A549 (cell line): ENCODE data around the gene PKNOX1.
"Not testable (repeated sequence)": the region's sequence is repeated elsewhere in the genome, so short reads cannot be mapped to it uniquely, and the experiment has no call there.

Experiments
- CTCF ChIP-seq: fragments of >200 bp; sonication (Bioruptor Twin); formaldehyde crosslinking; IDR thresholded peaks from 3 replicates; pipeline ENCODE4 v1.5.1; 2016
- EP300 ChIP-seq, 2 experiments: fragments of >200 bp; sonication (Bioruptor Twin); formaldehyde crosslinking; IDR thresholded peaks; 2 replicates in 1 of 2; 3 replicates in 1 of 2; pipeline ENCODE4 v1.6.1; 2016 to 2017
- MAX ChIP-seq: IDR thresholded peaks from 2 replicates; pipeline ENCODE4 v1.6.1; 2012
- POLR2A ChIP-seq: IDR thresholded peaks from 2 replicates; pipeline ENCODE4 v1.6.1; 2012; ENCODE audit warnings: mild to moderate bottlenecking, low read length

- TF ChIP-seq MAX; EP300 (IDR thresholded peaks at IDR 0.05); POLR2A; CTCF: not testable (repeated sequence)
Observed at GRCh38 chr21:42938606-42938995, 35.8 kb upstream of the PKNOX1 start.
